ENCODE data around the gene ANKRD53.
"Not testable (repeated sequence)": the region's sequence is repeated elsewhere in the genome, so short reads cannot be mapped to it uniquely, and the experiment has no call there.

ANKRD53 gene

GRCh38 chr2:71023553-71024243, 45.3 kb downstream of the ANKRD53 start:
- DNase-seq (ENCODE audit: low spot score) = peak; percentile 17
- in situ Hi-C loops (cut with MboI; ENCODE audit: low pct_unique_long_range_greater_than_20kb, low sequenced_read_pairs, unreplicated experiment) = not testable (repeated sequence)
- TF ChIP-seq, protein P1, sequence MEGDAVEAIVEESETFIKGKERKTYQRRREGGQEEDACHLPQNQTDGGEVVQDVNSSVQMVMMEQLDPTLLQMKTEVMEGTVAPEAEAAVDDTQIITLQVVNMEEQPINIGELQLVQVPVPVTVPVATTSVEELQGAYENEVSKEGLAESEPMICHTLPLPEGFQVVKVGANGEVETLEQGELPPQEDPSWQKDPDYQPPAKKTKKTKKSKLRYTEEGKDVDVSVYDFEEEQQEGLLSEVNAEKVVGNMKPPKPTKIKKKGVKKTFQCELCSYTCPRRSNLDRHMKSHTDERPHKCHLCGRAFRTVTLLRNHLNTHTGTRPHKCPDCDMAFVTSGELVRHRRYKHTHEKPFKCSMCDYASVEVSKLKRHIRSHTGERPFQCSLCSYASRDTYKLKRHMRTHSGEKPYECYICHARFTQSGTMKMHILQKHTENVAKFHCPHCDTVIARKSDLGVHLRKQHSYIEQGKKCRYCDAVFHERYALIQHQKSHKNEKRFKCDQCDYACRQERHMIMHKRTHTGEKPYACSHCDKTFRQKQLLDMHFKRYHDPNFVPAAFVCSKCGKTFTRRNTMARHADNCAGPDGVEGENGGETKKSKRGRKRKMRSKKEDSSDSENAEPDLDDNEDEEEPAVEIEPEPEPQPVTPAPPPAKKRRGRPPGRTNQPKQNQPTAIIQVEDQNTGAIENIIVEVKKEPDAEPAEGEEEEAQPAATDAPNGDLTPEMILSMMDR (IDR thresholded peaks at IDR 0.05; ENCODE audit: extremely low read depth, insufficient read depth, missing control alignments) = peak; percentile 41
